Stimulated activated CD8-positive, alpha-beta memory T cell treated with anti-CD3 and anti-CD28 coated beads, Interleukin-7, amount 100 ng/mL, for 1 hour (primary cell): Measurements from ENCODE around the gene ZNF444.
"Not testable (repeated sequence)": the region's sequence is repeated elsewhere in the genome, so short reads cannot be mapped to it uniquely, and the experiment has no call there.

Experiments used
- DNase-seq, 2 donors: peaks; one replicate each; pipeline ENCODE4 v3.0.0-alpha.2; 2020; ENCODE audit warnings: low read depth in 2 of 2

ZNF444 gene

GRCh38 chr19:56176310-56176709 is 35.2 kb downstream of the ZNF444 start:
- not testable (repeated sequence) for DNase-seq

GRCh38 chr19:56176881-56177280 is 35.8 kb downstream of the ZNF444 start:
- DNase-seq = no peak

DNA sequence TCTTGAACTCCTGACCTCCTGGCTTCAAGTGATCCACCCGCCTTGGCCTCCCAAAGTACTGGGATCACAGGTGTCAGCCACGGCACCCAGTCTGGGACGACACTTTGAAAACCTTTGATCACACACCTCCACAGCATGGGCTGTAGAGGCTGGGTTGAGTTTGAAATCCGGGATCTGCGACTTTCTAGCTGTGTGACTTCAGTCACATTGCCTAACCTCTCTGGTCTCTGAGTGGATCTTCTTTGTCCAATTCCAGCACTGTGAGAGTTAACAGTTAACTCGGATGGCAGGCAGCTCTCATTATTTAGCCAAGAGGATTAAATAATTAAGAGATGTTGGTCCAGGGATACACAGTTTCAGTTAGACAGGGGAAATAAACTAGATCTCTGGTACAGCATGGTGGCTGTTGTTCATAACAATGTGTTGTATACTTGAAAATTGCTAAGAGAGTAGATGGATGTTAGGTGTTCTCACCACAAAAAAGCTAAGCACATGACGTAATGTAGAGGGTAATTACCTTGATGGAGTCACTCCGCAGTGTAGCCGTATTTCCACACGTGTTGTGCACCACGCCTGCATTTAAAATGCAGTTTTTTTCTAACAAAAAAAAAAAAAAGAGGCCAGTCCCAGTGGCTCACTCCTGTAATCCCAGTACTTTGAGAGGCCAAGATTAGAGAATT is 36.6 kb downstream of the ZNF444 start:
- DNase-seq = no peak

- DNase-seq = no peak
Measured at GRCh38 chr19:56189785-56190184, 48.7 kb downstream of the ZNF444 start.

GRCh38 chr19:56191115-56191514 is 50.0 kb downstream of the ZNF444 start:
- no peak for DNase-seq

DNA sequence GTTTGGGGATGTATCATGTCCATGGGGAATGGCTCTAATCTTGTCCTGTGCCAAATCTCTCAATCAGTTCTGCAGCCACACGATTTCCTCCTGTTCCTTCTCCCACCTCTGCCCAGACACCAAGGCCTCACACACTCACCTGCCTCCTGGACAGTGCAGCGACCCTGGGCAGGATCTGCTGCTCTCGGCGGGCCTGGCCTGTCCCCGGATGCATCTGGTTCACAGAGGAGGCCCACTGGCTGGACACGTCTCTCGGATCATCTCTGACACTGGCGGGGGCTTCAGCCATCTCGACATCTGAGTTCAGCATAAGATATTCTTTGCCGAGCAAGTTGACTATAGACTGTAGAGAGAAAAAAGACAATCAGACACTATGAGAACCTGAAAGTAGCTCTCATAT is 50.6 kb downstream of the ZNF444 start:
- no peak for DNase-seq

GRCh38 chr19:56193981-56194640 is 53.0 kb downstream of the ZNF444 start:
- no peak for DNase-seq

DNA sequence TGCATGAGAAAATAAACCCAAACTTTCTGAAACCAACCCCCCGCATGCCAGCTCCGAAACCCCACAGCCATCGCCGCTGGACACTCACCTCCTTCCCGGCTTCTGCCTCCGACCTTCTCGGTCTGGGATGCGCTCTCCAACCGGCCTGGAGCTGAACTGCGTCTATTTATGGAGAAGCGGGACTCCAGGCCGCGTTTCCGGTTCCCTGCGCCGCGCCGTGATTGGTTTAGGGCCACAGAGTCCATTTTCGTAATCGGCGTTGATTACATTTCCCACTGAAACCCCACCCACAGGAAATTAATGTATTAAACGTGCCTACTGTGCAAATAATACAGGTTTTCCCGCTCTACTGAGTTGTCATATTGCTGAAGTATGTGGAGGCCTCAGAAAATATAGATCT is 56.6 kb downstream of the ZNF444 start, which contains the start of gene ZSCAN5B:
ZSCAN5B (minus strand) TSS at position 138 of the 400 bp plus-strand sequence. CDS start 4,731 bp downstream, outside the sequence.
- DNase-seq = not testable (repeated sequence)

- DNase-seq = no peak
Measured at GRCh38 chr19:56199687-56200086, 58.6 kb downstream of the ZNF444 start.

GRCh38 chr19:56201973-56202372 is 60.9 kb downstream of the ZNF444 start, which contains the start of gene ZSCAN5C:
Gene ZSCAN5C (plus strand): TSS chr19:56202273. CDS start chr19:56205914, 3,641 bp downstream.
- DNase-seq = no peak

- DNase-seq = not testable (repeated sequence)
Measured at GRCh38 chr19:56207581-56207980, 66.5 kb downstream of the ZNF444 start.

- no peak for DNase-seq
Measured at GRCh38 chr19:56209091-56209490, 68.0 kb downstream of the ZNF444 start.

DNA sequence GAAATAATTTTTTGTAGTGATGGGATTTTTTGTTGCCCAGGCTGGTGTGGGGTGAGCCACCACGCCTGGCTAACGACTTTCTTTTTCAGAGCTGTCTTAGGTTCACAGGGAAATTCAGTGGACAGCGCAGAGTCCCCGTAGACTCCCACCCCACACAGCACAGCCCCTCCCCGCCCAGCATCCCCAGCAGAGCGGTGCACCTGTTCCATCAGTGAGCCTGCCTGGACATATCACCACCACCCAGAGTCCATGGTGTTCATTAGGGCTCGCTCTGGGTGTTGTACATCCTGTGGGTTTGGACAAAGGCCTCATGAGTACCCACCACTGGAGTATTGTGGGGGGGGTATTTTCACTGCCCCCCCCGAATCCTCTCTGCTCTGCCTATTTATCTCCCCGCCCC is 68.9 kb downstream of the ZNF444 start:
- DNase-seq = not testable (repeated sequence)
